NT2/D1 (cell line): ENCODE results near the gene RNF141.

Experiments used
- SUZ12 ChIP-seq: IDR thresholded peaks from 2 replicates; pipeline ENCODE4 v1.6.1; 2011; ENCODE audit not compliant: insufficient read length, insufficient read depth; ENCODE audit errors: extremely low read depth
- ZNF274 ChIP-seq: IDR thresholded peaks from 2 replicates; pipeline ENCODE4 v1.6.1; 2011; ENCODE audit warnings: mild to moderate bottlenecking, low read depth, low read length

DNA sequence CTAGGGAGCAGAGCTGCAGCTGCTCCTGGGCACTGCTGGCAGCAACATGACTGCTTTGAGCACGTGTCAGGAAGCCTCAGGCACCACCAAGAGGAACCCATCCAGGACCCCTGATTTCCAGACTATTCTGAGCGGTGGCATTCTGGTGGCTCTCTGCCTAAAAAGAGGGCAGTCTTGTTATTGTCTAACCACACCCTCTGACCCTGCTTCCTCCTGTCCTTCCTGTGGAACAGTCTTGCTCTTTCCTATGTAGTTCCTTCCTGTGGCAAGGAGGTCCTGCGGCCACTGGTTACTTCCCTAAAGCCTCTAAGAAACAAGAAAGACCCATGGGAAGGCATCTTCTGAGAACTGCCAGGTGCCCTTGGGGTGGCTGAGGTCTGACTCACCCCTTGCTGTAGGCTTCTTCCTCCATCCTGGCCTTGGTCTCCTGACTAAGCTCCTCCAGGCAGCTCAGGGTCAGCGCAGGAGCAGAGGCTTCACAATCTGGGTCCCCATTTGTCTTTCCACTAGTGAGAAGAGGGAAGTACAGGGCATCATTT lies 40.6 kb upstream of the RNF141 start:
- no peak for TF ChIP-seq SUZ12
- TF ChIP-seq ZNF274, result no peak
